Mesothelial cell of epicardium (in vitro differentiated cells): ENCODE results near the gene SLC22A14. TPM values are rescaled to one million over a fixed set of nuclear protein-coding genes. Genes with fewer than 3 reads are reported as not detected.
A peak's percentile ranks its signal among the peaks of the same experiment; 100 is the strongest.

ENCODE experiments used
- DNase-seq, 2 experiments: peaks; one replicate each; pipeline ENCODE4 v3.0.0; 2021; ENCODE audit warnings: low spot score in 2 of 2; ENCODE audit not compliant: unreplicated experiment in 2 of 2
- H3K27ac Mint-ChIP-seq: 2 replicates; pipeline ENCODE4 v1.8.0; 2021; ENCODE audit warnings: mixed read lengths
- H3K27me3 Mint-ChIP-seq: 2 replicates; pipeline ENCODE4 v1.8.0; 2021; ENCODE audit warnings: low read depth, mixed read lengths
- H3K36me3 Mint-ChIP-seq: 2 replicates; pipeline ENCODE4 v1.8.0; 2021; ENCODE audit warnings: mixed read lengths
- H3K4me1 Mint-ChIP-seq: 2 replicates; pipeline ENCODE4 v1.8.0; 2021; ENCODE audit warnings: mixed read lengths
- H3K4me3 Mint-ChIP-seq: 2 replicates; pipeline ENCODE4 v1.8.0; 2021; ENCODE audit warnings: mild to moderate bottlenecking, moderate library complexity, mixed read lengths
- H3K9me3 Mint-ChIP-seq: 2 replicates; pipeline ENCODE4 v1.8.0; 2021; ENCODE audit warnings: mixed read lengths
- total RNA-seq: library from RNA; stranded (reverse); gene quantifications from 3 replicates; pipeline ENCODE4 v1.2.1, GENCODE V29; 2021
- TF ChIP-seq, protein P1 (sequence below): fragments of 200-600 bp; sonication (generic); IDR thresholded peaks from one replicate; pipeline ENCODE4 v1.5.0; 2021; ENCODE audit warnings: antibody characterized with exemption; ENCODE audit not compliant: unreplicated experiment

SLC22A14 gene
- total RNA-seq, 1 donor from 2014 or later = 0.22 TPM

DNA sequence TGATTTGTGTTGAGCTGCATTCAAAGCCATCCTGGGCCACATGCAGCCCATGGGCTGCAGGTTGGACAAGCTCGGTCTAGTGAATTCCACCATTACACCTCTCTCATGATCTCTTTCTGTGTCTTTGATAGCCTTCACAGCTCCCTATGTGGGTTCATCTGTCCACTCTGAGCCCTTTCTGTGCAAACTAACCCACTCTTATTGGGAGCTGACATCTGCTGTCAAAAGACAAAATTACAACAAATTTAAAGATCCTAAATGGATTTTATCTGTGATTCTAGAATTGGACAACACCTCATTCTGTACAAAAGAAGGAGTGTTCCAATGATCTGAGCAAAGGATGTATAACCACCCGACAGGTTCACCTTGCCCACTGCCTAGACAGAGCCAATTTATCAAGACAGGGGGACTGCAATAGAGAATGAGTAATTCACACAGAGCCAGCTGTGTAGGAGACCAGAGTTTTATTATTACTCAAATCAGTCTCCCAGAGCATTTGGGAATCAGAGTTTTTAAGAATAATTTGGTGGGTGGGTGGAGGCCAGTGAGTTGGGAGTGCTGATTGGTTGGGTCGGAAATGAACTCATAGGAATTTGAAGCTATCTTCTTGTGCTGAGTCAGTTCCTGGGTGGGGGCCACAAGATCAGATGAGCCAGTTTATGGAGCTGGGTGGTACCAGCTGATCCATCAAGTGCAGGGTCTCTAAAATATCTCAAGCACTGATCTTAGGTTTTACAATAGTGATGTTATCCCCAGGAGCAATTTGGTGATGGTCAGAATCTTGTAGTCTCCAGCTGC is 61.9 kb downstream of the SLC22A14 start:
- no peak overlapping the region for H3K4me3 Mint-ChIP-seq
- no peaks in the 10 kb centered on the region for H3K27me3 Mint-ChIP-seq
- no peaks in the 10 kb centered on the region for H3K36me3 Mint-ChIP-seq
- H3K27ac Mint-ChIP-seq = no peak overlapping the region
- TF ChIP-seq, protein P1, sequence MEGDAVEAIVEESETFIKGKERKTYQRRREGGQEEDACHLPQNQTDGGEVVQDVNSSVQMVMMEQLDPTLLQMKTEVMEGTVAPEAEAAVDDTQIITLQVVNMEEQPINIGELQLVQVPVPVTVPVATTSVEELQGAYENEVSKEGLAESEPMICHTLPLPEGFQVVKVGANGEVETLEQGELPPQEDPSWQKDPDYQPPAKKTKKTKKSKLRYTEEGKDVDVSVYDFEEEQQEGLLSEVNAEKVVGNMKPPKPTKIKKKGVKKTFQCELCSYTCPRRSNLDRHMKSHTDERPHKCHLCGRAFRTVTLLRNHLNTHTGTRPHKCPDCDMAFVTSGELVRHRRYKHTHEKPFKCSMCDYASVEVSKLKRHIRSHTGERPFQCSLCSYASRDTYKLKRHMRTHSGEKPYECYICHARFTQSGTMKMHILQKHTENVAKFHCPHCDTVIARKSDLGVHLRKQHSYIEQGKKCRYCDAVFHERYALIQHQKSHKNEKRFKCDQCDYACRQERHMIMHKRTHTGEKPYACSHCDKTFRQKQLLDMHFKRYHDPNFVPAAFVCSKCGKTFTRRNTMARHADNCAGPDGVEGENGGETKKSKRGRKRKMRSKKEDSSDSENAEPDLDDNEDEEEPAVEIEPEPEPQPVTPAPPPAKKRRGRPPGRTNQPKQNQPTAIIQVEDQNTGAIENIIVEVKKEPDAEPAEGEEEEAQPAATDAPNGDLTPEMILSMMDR = no peak
- DNase-seq = no peak
- H3K4me1 Mint-ChIP-seq = peaks cover 2% of the 10 kb centered on the region
- peaks cover 4% of the 10 kb centered on the region for H3K9me3 Mint-ChIP-seq

DNA sequence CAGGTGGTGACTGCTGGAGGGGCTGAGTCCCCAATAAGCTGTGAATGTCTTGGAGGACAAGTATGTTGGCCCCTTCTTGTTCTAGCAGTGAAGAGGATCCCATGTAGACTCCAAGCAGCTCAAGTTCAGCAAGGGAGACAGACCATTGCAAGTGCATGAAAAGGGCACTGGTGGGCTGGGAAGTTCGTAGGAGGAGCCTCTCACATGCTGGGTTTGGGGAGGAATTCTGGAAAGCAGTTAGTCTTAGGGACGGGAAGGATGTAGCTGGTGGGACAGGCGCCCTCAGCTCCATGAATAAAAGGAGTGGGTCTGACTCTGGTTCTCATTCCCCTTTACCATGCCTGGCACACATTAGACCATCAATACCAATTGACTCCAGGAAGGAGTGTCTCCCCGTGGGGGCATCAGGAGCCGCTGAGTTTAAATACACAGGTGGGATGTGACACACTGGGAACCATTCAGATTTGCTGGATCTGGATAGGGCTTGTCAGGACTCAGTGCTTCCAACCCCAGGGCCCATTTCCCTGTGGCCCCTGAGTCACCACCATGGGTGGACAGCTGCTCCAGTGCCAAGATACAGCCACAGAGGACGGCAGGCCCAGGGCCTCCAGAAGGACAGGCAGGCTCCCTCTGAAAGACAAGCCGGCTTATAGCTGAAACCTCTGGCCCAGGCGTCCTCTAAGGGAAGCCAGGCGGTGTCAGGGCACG is 63.9 kb downstream of the SLC22A14 start:
- Mint-ChIP-seq H3K27ac (no peak overlapping the region), H3K4me3 (peak overlapping the region; percentile 66), H3K36me3 (no peaks in the 10 kb centered on the region), H3K9me3 (peaks cover 4% of the 10 kb centered on the region), H3K4me1 (peaks cover 2% of the 10 kb centered on the region), H3K27me3 (no peaks in the 10 kb centered on the region)
- DNase-seq = no peak
- TF ChIP-seq, protein P1 = no peak

DNA sequence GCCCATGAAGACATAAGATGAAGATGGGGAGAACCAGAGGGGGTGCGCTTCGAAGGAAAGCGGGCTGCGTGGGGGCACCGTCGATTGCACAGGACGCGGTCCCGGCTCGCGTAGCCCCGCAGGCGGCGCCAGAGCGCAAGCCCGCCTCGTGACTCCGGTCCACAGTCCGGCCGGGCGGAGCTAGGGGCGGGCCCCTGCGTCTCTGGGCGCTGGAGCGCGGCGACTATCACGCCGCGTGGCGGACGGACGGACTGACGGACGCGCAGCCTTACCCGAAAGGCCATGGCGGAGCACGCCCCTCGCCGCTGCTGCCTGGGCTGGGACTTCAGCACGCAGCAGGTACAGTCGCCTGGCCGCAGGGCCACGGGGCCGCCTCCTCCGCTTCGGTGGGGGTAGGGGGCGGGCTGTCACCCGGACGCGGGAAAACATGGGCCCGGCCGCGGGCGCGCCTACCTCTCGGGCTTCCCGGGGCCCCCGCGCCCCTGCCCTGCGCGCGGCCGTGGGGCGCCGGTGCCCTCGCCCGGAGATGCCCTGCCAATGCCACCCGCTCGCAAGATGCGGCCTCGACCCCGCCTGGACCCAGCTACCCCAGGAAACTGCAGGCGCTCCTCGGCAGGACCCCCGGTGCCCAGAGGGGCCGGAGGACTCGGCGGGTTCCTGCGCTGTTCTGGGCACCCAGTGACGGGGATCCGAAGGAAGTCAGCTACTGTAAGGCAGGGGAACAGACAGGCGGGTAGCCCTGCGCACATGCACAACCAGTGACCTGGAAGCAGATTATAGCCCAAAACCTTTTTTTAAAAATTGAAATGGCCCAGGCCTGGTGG is 64.7 kb downstream of the SLC22A14 start, which contains the start of gene XYLB:
TSS of gene XYLB (plus strand) at position 199 of the 824 bp plus-strand sequence. CDS start at position 283, 84 bp downstream.
- TF ChIP-seq, protein P1 = peak; percentile 39
- Mint-ChIP-seq H3K4me3 (peak within 1 kb of the TSS; percentile 68), H3K9me3 (peaks cover 4% of the 10 kb centered on the region), H3K4me1 (peaks cover 2% of the 10 kb centered on the region), H3K27me3 (no peaks in the 10 kb centered on the region), H3K27ac (no peak within 1 kb of the TSS), H3K36me3 (peaks cover 3% of the 10 kb centered on the region)
- DNase-seq = peak; percentile 72 to 87

DNA sequence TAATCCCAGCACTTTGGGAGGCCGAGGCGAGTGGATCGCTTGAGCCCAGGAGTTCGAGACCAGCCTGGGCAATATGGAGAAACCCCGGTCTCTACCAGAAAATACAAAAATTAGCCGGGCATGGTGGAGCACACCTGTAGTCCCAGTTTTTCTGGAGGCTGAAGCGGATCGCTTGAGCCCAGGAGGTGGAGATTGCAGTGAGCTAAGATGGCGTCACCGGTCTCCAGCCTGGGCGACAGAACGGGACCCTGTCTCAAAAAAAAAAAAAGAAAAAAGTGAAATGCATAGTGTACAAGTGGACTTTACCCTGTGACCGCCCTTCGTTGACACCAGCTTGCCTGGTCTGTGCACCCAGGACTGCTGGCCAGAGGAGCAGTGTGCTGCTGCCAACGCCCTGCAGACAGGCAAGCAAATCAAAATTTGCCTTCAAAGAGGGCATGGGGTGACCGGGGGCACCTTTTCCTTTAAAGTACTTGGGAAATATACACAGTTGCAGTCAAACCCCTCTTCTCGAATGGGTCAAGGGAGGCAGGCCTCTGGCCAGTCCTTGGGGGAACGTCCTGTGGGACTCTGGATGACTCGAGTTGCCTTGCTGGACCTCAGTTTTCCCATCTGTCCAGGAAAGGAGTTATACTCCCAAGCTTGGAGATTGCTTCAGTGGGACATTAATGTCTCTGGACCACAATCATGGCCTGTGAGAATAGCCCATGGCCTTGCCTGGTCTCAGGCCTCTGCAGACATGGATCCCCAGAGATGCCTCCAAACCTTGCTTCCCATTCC is 65.5 kb downstream of the SLC22A14 start:
- H3K27ac Mint-ChIP-seq = no peak overlapping the region
- H3K36me3 Mint-ChIP-seq = peaks cover 7% of the 10 kb centered on the region
- H3K4me3 Mint-ChIP-seq = peak overlapping the region; percentile 68
- H3K4me1 Mint-ChIP-seq = peaks cover 2% of the 10 kb centered on the region
- H3K27me3 Mint-ChIP-seq = no peaks in the 10 kb centered on the region
- TF ChIP-seq, protein P1 = no peak
- DNase-seq = no peak
- H3K9me3 Mint-ChIP-seq = peaks cover 4% of the 10 kb centered on the region

DNA sequence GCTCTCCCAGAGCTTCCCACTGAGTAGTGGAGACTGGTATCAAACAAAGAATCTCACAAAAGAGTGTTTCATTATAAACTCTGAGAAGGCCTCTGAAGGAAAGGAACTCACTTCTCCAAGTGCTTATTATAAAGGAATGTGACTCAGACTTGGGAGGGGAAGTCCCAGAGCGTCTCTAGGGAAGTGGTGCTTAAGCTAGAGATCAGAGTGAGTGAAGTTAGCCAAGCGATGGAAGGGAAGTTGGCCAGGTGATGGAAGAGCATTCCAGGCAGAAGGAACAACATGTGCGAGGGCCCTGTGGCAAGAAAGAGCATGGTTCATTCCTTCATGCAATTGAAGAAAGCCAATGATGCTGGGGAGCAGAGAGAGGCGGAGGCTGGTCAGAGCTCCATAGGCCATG is 66.8 kb downstream of the SLC22A14 start:
- H3K27me3 Mint-ChIP-seq = no peaks in the 10 kb centered on the region
- peaks cover 10% of the 10 kb centered on the region for H3K36me3 Mint-ChIP-seq
- peaks cover 2% of the 10 kb centered on the region for H3K9me3 Mint-ChIP-seq
- TF ChIP-seq, protein P1 = no peak
- no peak overlapping the region for H3K4me3 Mint-ChIP-seq
- no peak for DNase-seq
- H3K4me1 Mint-ChIP-seq = peaks cover 2% of the 10 kb centered on the region
- no peak overlapping the region for H3K27ac Mint-ChIP-seq
